ENCODE results near the gene GPR161. TPM values are rescaled to one million over a fixed set of nuclear protein-coding genes. Genes with fewer than 3 reads are reported as not detected.

The GPR161 gene
- total RNA-seq, 1 donor = 13.8 TPM

DNA sequence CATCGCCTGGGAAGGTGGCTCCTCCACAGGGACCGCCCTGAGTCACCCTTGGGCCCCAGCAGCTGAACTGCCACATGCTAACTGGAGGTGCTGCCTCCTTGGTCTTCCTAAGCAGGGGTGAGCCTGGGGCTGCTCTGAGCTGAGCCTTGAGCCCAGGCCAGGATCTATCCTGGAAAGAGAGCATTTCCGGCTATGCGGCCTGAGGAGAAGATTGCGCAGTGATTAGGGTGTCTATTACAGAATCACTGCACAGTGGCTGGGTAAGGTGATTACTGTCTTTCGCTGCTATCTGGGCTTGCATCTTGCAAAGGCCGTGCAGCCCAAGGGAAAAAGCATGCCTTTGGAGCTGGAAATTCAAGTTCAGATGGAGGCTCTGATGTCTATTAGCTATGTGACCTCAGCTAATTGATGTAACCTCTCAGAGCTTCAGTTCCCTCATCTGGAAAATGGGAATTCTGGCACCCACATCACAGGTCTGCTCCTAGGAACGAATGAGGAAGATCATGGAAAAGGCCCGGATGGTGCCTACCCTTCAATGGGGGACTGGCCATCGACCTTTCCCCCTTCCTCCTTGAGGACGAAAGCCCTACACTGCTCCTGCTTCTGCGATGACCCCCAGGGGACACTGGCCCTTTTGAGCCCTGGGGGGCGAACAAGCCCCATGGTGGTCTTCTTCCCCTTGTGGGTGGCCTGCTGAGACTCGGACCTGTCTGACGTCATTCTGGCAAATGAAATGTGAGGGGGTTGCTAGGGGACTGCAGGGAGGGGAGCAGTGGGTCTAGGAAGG is 38.0 kb downstream of the GPR161 start:
- H2AFZ ChIP-seq (ENCODE audit: low read length) = no peak overlapping the region
- no peak overlapping the region for H3K27ac ChIP-seq (ENCODE audit: low read depth, low read length)
- no peak for DNase-seq (ENCODE audit: insufficient read length, low spot score, missing footprints)
- no peak overlapping the region for H3K4me3 ChIP-seq (ENCODE audit: insufficient read depth, low read length)
- no peaks in the 10 kb centered on the region for H4K20me1 ChIP-seq (ENCODE audit: insufficient read depth, low read length)
- H3K27me3 ChIP-seq (ENCODE audit: insufficient read depth, low read length) = no peaks in the 10 kb centered on the region
- no peak overlapping the region for H3K4me2 ChIP-seq (ENCODE audit: insufficient read depth, low read length)
- TF ChIP-seq, protein P1, sequence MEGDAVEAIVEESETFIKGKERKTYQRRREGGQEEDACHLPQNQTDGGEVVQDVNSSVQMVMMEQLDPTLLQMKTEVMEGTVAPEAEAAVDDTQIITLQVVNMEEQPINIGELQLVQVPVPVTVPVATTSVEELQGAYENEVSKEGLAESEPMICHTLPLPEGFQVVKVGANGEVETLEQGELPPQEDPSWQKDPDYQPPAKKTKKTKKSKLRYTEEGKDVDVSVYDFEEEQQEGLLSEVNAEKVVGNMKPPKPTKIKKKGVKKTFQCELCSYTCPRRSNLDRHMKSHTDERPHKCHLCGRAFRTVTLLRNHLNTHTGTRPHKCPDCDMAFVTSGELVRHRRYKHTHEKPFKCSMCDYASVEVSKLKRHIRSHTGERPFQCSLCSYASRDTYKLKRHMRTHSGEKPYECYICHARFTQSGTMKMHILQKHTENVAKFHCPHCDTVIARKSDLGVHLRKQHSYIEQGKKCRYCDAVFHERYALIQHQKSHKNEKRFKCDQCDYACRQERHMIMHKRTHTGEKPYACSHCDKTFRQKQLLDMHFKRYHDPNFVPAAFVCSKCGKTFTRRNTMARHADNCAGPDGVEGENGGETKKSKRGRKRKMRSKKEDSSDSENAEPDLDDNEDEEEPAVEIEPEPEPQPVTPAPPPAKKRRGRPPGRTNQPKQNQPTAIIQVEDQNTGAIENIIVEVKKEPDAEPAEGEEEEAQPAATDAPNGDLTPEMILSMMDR (IDR thresholded peaks at IDR 0.05; ENCODE audit: extremely low read depth, low read depth, low read length) = no peak
- no peaks in the 10 kb centered on the region for H3K79me2 ChIP-seq (ENCODE audit: insufficient read depth, low read length)
- H3K36me3 ChIP-seq (ENCODE audit: insufficient read depth, low read length) = peaks cover 4% of the 10 kb centered on the region
- H3K4me1 ChIP-seq (ENCODE audit: insufficient read depth, low read length) = no peaks in the 10 kb centered on the region
- no peaks in the 10 kb centered on the region for H3K9me3 ChIP-seq (ENCODE audit: low read depth, low read length)

DNA sequence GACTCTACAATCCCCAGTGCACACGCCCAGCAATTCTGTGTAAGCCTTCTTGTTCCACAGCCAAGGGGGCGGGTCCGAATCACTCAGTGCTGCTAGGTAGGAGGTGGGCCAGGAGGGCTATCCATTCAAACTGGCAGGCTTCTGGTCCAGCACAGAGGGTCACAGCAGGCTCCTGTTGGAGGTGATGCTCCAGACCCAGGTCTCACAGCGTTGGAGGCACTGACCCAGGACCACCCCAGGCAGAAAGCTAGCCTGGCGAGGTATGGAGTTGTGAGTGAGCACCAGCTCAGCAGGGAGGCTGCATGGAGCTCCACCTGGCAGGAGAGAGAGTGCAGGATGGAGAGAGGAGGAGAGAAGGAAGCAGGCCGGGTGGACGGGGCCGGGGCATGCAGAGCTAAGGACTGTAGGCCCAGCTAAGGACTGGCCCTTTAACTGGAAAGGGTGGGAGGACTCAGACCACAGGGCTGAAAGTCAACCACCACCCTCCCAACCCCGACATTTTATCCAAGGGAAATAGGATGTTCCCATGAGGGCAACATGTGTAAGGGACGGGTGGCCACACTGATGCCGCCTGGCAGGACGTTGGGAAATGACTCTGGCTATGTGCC is 38.7 kb downstream of the GPR161 start:
- H3K4me2 ChIP-seq (ENCODE audit: insufficient read depth, low read length) = no peak overlapping the region
- no peak overlapping the region for H3K4me3 ChIP-seq (ENCODE audit: insufficient read depth, low read length)
- DNase-seq (ENCODE audit: insufficient read length, low spot score, missing footprints) = no peak
- TF ChIP-seq, protein P1 (IDR thresholded peaks at IDR 0.05; ENCODE audit: extremely low read depth, low read depth, low read length) = no peak
- no peaks in the 10 kb centered on the region for H3K4me1 ChIP-seq (ENCODE audit: insufficient read depth, low read length)
- H3K79me2 ChIP-seq (ENCODE audit: insufficient read depth, low read length) = no peaks in the 10 kb centered on the region
- H3K27me3 ChIP-seq (ENCODE audit: insufficient read depth, low read length) = no peaks in the 10 kb centered on the region
- no peak overlapping the region for H2AFZ ChIP-seq (ENCODE audit: low read length)
- H3K9me3 ChIP-seq (ENCODE audit: low read depth, low read length) = no peaks in the 10 kb centered on the region
- no peaks in the 10 kb centered on the region for H4K20me1 ChIP-seq (ENCODE audit: insufficient read depth, low read length)
- H3K36me3 ChIP-seq (ENCODE audit: insufficient read depth, low read length) = no peaks in the 10 kb centered on the region
- H3K27ac ChIP-seq (ENCODE audit: low read depth, low read length) = no peak overlapping the region

DNA sequence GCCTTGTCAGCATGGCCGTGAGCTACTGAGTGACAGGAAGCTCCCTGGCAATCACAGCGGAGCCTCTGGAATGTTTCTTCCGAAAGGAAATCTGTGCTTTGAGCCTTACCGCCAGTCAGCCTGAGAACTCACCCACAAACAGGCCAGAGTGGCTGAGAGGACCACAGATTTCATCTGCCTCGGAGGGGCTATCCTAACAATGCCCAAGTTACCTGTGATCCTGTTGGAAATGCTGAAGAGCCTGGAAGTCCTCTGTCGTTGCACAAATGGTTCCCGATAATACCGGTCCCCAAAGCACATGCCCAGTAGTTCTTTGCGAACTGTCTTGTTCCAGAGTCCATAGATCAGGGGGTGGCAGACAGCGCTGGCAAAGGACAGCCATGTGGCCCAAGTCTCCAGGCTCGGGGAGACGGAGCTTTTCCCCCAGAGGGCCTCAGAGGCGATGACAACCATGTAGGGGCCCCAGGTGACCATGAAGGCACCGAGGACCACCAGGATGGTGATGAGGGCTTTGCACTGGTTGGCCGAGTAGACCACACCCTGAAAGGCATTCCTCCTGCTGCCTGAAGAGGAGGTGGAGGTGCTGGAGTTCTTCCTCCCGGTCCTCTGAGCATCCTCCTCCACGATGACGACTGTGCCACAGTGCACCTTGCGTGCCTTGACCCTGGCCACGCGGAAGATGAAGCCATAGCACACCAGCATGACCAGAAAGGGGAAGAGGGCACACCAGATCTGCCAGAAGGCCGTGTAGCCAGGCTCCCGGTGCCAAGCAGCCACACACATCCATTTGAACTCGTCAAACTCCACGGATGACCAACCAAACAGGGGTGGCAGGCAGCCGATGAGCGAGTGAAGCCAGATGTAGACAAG is 40.2 kb downstream of the GPR161 start:
- no peaks in the 10 kb centered on the region for H3K27me3 ChIP-seq (ENCODE audit: insufficient read depth, low read length)
- no peaks in the 10 kb centered on the region for H3K4me1 ChIP-seq (ENCODE audit: insufficient read depth, low read length)
- H3K79me2 ChIP-seq (ENCODE audit: insufficient read depth, low read length) = no peaks in the 10 kb centered on the region
- H2AFZ ChIP-seq (ENCODE audit: low read length) = no peak overlapping the region
- no peak overlapping the region for H3K4me2 ChIP-seq (ENCODE audit: insufficient read depth, low read length)
- TF ChIP-seq, protein P1 (IDR thresholded peaks at IDR 0.05; ENCODE audit: extremely low read depth, low read depth, low read length) = no peak
- DNase-seq (ENCODE audit: insufficient read length, low spot score, missing footprints) = no peak
- no peaks in the 10 kb centered on the region for H4K20me1 ChIP-seq (ENCODE audit: insufficient read depth, low read length)
- no peak overlapping the region for H3K27ac ChIP-seq (ENCODE audit: low read depth, low read length)
- no peaks in the 10 kb centered on the region for H3K36me3 ChIP-seq (ENCODE audit: insufficient read depth, low read length)
- no peak overlapping the region for H3K4me3 ChIP-seq (ENCODE audit: insufficient read depth, low read length)
- no peaks in the 10 kb centered on the region for H3K9me3 ChIP-seq (ENCODE audit: low read depth, low read length)

All from osteoblast (primary cell).